ENCODE data around the gene CALR. TPM values are rescaled to one million over a fixed set of nuclear protein-coding genes. Genes with fewer than 3 reads are reported as not detected.

CALR gene
- total RNA-seq, 1 donor from 2014 or later = 721 TPM

GRCh38 chr19:12922959-12923358 lies 15.4 kb upstream of the CALR start:
- intact Hi-C loops (cut with micrococcal nuclease) = no loop called here
- no peaks in the 10 kb centered on the region for H3K27me3 Mint-ChIP-seq
- H3K4me1 Mint-ChIP-seq = peaks cover 11% of the 10 kb centered on the region
- ATAC-seq (ENCODE audit: low read depth) (no peak), DNase-seq (no peak)
- ChIA-PET POLR2A (interaction anchor here (4.2 kb wide), 1 partner anchor 10 kb away, joined by 46 read pairs; the partner anchor contains the start of gene FARSA), CTCF (no interaction called here)
- no peaks in the 10 kb centered on the region for H3K9me3 Mint-ChIP-seq
- no peak overlapping the region for H3K27ac Mint-ChIP-seq
- TF ChIP-seq, protein P1, sequence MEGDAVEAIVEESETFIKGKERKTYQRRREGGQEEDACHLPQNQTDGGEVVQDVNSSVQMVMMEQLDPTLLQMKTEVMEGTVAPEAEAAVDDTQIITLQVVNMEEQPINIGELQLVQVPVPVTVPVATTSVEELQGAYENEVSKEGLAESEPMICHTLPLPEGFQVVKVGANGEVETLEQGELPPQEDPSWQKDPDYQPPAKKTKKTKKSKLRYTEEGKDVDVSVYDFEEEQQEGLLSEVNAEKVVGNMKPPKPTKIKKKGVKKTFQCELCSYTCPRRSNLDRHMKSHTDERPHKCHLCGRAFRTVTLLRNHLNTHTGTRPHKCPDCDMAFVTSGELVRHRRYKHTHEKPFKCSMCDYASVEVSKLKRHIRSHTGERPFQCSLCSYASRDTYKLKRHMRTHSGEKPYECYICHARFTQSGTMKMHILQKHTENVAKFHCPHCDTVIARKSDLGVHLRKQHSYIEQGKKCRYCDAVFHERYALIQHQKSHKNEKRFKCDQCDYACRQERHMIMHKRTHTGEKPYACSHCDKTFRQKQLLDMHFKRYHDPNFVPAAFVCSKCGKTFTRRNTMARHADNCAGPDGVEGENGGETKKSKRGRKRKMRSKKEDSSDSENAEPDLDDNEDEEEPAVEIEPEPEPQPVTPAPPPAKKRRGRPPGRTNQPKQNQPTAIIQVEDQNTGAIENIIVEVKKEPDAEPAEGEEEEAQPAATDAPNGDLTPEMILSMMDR (IDR thresholded peaks at IDR 0.05) = no peak
- no peak overlapping the region for H3K4me3 Mint-ChIP-seq
- H3K36me3 Mint-ChIP-seq (ENCODE audit: low read depth) = peaks cover 48% of the 10 kb centered on the region

GRCh38 chr19:12924621-12925310 lies 13.6 kb upstream of the CALR start:
- no peak for ATAC-seq (ENCODE audit: low read depth)
- intact Hi-C loops (cut with micrococcal nuclease) = no loop called here
- POLR2A ChIA-PET = interaction anchor here (0.7 to 1.1 kb wide), 2 partner anchors 13 to 14 kb away, joined by 3 read pairs; no protein-coding TSS in a partner anchor
- Mint-ChIP-seq H3K4me3 (no peak overlapping the region), H3K27ac (no peak overlapping the region), H3K36me3 (ENCODE audit: low read depth) (peaks cover 62% of the 10 kb centered on the region), H3K4me1 (peaks cover 2% of the 10 kb centered on the region), H3K9me3 (no peaks in the 10 kb centered on the region), H3K27me3 (no peaks in the 10 kb centered on the region)
- CTCF ChIA-PET = no interaction called here
- DNase-seq = no peak
- TF ChIP-seq, protein P1 (IDR thresholded peaks at IDR 0.05) = no peak

DNA sequence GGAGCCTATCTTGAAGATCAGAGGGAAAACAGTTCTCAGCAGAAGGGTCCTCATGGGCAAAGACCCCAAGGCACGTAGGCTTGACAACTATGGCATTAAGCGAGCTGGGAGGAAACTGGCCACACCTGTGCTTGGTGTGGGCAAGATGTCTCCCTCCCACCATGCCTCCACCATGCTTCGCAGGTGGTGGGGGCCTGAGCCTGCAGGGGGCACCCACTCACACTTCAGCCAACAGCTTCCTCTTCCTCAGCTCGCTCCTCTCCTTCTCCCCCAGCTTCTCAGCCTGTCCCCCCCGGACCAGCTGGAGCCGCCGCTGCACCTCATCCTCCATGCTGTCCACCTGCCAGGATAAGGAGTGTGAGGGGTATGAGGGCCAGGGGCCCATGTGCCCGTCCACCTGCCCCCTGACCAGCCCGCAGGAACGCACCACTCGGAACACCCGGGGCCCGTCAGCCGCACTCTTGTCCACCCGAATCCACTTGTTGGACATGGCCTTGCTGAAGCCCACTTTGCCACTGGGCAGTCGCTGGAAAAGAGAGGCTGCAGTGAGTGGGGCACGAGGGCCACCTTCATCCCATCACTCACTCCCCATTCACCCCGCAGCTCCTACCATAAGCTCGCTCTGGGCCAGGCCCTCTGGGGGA lies 8.3 kb upstream of the CALR start:
- H3K36me3 Mint-ChIP-seq (ENCODE audit: low read depth) = peaks cover 53% of the 10 kb centered on the region
- no peaks in the 10 kb centered on the region for H3K9me3 Mint-ChIP-seq
- ChIA-PET POLR2A (interaction anchor here (2.4 kb wide), 1 partner anchor 11 kb away, joined by 10 read pairs; the partner anchor contains the start of gene SYCE2), CTCF (interaction anchor here (1.2 kb wide), 1 partner anchor 35 kb away, joined by 5 read pairs; no protein-coding TSS in a partner anchor)
- TF ChIP-seq, protein P1 (IDR thresholded peaks at IDR 0.05) = no peak
- H3K27ac Mint-ChIP-seq = no peak overlapping the region
- no peak overlapping the region for H3K4me3 Mint-ChIP-seq
- ATAC-seq (ENCODE audit: low read depth) (no peak), DNase-seq (no peak)
- intact Hi-C loops (cut with micrococcal nuclease) = no loop called here
- peaks cover 24% of the 10 kb centered on the region for H3K4me1 Mint-ChIP-seq
- H3K27me3 Mint-ChIP-seq = no peaks in the 10 kb centered on the region

DNA sequence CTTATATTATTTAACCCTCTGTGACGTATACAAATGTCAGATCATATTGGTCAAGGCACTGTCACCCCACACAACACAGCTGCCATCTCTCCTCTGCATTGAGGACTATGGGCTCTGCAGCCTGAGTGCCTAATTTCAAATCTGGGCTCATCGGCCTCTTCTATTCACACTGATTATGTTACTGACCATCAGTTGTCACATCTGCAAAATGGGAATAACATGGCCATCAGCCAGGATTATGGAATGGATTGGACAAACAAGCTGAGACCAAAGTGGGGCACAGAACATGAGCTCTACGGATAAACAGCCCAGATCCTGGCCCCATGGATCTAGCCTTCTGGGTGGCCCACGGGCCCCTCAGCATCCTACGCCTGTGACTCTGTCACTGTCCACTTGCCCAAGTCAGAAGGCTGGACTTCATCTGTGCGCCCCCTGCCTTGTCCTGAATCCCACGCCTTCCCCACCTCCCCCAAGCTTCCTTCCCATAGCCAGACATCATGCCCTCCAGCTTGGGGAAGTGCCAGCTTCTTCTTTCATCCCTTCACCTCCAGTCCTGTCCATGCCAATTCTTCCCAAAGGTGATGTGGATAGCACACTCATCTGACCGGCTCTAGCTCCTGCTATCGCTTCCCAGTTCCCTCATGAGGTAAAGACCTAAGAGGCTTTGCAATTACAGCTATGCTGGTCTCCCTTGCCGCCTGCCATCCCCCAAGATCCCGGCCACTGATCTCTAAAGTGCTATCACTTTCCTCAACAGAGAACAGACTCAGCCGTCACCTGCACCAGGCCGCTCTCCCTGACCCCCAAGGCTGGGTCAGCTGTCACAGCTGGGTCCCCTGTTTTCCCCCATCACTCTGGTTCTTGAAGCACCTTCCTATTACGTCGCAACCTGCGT lies 5.8 kb upstream of the CALR start:
- ChIA-PET CTCF (interaction anchor here (1.2 kb wide), 1 partner anchor 33 kb away, joined by 8 read pairs; no protein-coding TSS in a partner anchor), POLR2A (interaction anchor here (0.5 to 3.5 kb wide), 23 partner anchors 10 to 878 kb away, joined by 3 to 46 read pairs (median 5); partner anchors contain the start of genes C19orf53, DNASE2, GCDH and GET3)
- peak overlapping the region; percentile 96 for H3K4me3 Mint-ChIP-seq
- DNase-seq (no peak), ATAC-seq (ENCODE audit: low read depth) (no peak)
- intact Hi-C loops (cut with micrococcal nuclease) = loop anchor here (1.0 kb wide), 4 partner anchors 13 to 51 kb away; partner anchors contain the start of genes DNASE2, GCDH, RAD23A and SYCE2
- H3K9me3 Mint-ChIP-seq = no peaks in the 10 kb centered on the region
- H3K27me3 Mint-ChIP-seq = no peaks in the 10 kb centered on the region
- peaks cover 39% of the 10 kb centered on the region for H3K36me3 Mint-ChIP-seq (ENCODE audit: low read depth)
- TF ChIP-seq, protein P1 (IDR thresholded peaks at IDR 0.05) = no peak
- peaks cover 36% of the 10 kb centered on the region for H3K4me1 Mint-ChIP-seq
- H3K27ac Mint-ChIP-seq = peak overlapping the region; percentile 86
